ENCODE measurements around the gene TAMM41.

The TAMM41 gene

DNA sequence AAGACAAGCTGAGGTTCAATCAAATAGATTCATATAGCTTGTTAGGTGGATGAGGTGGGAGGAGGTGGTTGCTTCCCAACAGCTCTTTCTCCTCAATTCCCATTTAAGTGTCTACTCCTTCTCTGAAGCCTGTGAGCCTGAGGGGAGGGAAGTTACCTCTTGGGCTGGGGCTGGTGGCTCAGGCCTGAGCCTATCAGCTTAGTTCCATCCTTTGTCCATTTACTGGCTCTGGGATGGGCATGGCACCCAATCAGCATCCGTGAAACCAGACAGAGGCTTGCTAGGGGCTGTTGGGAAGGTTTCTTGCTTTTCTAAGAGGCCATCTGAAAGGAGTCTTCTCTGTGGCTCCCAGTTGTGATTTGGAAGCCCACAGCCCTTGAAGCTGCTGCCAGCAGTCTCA is 57.3 kb downstream of the TAMM41 start:
- H3K27ac ChIP-seq: no peak overlapping the region
- TF ChIP-seq, protein P1, sequence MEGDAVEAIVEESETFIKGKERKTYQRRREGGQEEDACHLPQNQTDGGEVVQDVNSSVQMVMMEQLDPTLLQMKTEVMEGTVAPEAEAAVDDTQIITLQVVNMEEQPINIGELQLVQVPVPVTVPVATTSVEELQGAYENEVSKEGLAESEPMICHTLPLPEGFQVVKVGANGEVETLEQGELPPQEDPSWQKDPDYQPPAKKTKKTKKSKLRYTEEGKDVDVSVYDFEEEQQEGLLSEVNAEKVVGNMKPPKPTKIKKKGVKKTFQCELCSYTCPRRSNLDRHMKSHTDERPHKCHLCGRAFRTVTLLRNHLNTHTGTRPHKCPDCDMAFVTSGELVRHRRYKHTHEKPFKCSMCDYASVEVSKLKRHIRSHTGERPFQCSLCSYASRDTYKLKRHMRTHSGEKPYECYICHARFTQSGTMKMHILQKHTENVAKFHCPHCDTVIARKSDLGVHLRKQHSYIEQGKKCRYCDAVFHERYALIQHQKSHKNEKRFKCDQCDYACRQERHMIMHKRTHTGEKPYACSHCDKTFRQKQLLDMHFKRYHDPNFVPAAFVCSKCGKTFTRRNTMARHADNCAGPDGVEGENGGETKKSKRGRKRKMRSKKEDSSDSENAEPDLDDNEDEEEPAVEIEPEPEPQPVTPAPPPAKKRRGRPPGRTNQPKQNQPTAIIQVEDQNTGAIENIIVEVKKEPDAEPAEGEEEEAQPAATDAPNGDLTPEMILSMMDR (IDR thresholded peaks at IDR 0.05): no peak
- no peak for TF ChIP-seq ZFX (IDR thresholded peaks at IDR 0.05; ENCODE audit: borderline replicate concordance)

DNA sequence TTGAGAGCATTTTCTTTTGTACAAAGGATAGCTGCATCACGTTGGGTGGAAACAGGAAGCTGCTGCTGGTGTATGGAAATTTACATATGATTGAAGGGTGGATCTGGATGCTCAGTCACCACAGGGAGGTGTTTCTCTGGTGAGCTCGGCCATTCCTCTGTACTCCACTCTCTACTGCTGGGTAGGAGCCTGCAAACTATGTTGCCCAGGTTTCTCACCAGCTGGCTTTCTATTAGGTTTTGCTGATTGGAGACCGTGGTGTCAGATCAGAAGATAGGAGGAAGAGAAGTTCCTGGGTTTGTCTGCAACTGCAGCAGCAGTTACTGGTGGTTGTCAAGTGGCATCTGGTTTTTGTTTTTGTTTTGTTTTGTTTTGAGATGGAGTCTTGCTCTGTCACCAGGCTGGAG is 61.7 kb downstream of the TAMM41 start:
- H3K27ac ChIP-seq: no peak overlapping the region
- no peak for TF ChIP-seq ZFX (IDR thresholded peaks at IDR 0.05; ENCODE audit: borderline replicate concordance)
- TF ChIP-seq, protein P1 (IDR thresholded peaks at IDR 0.05): no peak

DNA sequence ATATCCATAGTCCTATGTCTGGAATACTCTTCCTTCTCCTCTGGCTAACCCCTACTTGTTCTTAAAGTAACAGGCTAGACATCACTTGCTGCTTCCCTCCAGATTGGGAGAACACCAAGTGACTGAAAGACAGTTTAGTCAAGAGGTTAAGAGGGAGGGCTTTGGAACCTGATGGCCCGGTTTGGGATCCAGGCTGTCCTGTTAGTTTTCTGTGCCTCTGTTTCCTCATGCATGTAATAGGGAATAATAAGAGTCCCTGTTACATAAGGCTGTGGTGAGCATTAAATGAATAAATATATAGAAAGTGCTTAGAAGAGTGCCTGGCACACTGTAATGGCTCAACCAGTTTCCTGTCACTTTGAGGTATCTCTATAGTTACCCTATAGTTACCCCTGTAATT is 66.3 kb downstream of the TAMM41 start:
- TF ChIP-seq, protein P1 (IDR thresholded peaks at IDR 0.05): no peak
- no peak for TF ChIP-seq ZFX (IDR thresholded peaks at IDR 0.05; ENCODE audit: borderline replicate concordance)
- no peak overlapping the region for H3K27ac ChIP-seq

DNA sequence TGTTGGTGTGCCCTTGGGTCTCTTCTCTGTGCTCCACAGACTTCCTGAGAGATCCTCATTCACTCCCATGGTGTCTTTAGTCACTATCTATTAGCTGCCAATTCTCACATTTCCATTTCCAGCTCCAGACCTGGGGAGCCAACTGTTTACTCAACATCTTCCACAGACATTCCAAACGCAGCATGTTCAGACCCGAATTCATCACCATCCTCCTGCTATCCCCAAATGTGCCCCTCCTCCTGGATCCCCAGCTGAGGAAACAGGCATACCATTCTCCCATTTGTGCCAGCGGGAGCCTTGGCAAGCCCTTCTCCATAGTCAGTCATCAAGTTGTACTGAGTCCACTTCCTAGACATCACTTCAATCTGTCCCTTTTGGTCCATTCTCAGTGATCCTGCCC is 67.1 kb downstream of the TAMM41 start:
- TF ChIP-seq ZFX (IDR thresholded peaks at IDR 0.05; ENCODE audit: borderline replicate concordance): no peak
- TF ChIP-seq, protein P1 (IDR thresholded peaks at IDR 0.05): no peak
- no peak overlapping the region for H3K27ac ChIP-seq

DNA sequence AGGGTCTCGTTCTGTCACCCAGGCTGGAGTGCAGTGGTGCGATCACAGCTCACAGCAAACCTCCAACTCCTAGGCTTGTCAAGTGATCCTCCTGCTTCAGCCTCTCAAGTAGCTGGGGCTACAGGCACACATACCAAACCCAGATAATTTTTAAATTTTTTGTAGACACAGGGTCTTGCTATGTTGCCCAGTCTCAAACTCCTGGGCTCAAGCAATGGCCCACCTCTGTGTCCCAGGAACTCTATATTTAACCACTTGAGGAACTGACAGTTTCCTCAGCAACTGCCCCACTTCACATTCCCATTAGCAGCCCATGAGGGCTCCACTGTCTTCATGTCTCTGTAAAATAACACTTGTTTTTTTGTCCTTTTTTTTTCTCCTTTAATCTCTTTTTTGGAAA is 68.4 kb downstream of the TAMM41 start:
- H3K27ac ChIP-seq: no peak overlapping the region
- TF ChIP-seq, protein P1 (IDR thresholded peaks at IDR 0.05): no peak
- no peak for TF ChIP-seq ZFX (IDR thresholded peaks at IDR 0.05; ENCODE audit: borderline replicate concordance)

DNA sequence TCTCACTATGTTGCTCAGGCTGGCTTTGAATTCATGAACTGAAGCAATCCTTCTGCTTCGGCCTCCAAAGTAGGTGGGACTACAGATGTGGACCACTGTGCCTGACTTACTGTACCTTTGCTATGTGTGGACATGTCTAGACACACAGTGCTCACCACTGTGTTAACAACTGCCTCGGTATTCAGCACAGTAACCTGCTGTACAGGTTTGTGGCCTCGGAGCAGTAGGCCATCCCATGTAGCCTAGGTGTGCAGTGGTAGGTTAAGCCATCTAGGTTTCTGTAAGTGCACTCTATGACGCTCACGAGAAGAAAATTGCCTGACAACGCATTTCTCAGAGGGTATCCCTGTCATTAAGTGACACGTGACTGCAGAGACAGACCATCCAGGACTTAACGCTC is 70.3 kb downstream of the TAMM41 start:
- TF ChIP-seq, protein P1 (IDR thresholded peaks at IDR 0.05): no peak
- no peak for TF ChIP-seq ZFX (IDR thresholded peaks at IDR 0.05; ENCODE audit: borderline replicate concordance)
- no peak overlapping the region for H3K27ac ChIP-seq

DNA sequence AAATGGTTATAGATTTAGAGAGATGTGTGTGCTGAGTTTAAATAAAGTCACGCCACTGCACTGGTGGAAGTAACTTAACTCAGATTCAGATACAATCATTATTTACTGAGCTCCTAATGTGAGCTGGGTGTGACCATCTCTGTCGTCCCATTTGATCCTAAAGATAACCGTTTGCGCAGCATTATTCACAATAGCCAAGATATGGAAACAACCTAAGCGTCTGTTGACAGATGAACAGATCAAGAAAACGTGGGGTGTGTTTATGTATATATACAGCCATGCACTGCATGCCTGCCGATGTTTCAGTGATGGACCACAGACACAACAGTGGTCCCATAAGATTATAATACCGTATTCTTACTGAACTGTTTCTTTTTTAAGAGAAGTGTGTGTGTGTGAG is 71.2 kb downstream of the TAMM41 start:
- no peak overlapping the region for H3K27ac ChIP-seq
- TF ChIP-seq ZFX (IDR thresholded peaks at IDR 0.05; ENCODE audit: borderline replicate concordance): no peak
- TF ChIP-seq, protein P1 (IDR thresholded peaks at IDR 0.05): no peak
